Fibroblast of lung (primary cell): Measurements from ENCODE around the gene ABLIM3.

Source experiments
- CTCF ChIP-seq, 2 donors: IDR thresholded peaks in 1 of 2; conservative IDR thresholded peaks in 1 of 2; 1 replicate in 1 of 2; 2 replicates in 1 of 2; pipeline ENCODE4 v1.5.1; 2011 to 2012; ENCODE audit warnings: low read length in 2 of 2, control low read depth in 1 of 2, inconsistent platforms in 1 of 2, low read depth in 1 of 2, mild to moderate bottlenecking in 1 of 2
- EZH2 ChIP-seq: IDR thresholded peaks from 2 replicates; pipeline ENCODE4 v1.5.1; 2012; ENCODE audit warnings: low read length, control low read depth, mild to moderate bottlenecking; ENCODE audit errors: missing control alignments

DNA sequence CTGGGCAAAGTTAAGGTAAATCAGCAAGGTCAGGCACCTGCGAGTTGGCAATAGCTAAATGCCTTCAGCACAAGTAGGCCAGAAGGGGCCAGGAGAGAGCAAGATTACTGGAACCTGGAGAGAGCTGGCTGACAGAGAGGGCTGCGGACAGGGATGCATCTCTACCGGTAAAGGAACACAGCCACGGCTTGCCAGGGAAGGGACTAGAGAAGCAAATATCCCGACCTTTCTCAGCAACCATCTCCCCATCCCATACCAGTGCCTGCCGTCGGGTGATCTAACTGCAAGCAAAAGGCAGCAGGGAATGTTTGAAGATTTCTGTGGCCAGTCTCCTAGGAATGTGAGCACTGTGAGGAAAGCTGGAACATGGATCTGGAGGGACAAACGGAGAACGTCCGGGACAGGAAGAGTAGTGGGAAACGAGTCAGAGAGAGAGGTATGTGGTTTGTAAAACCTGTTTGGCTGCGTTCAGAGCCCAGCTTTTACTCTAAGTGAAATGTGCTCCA is 15.9 kb upstream of the ABLIM3 start:
- TF ChIP-seq CTCF (conservative IDR thresholded peaks at IDR 0.05 in 1 of 2, IDR thresholded peaks at IDR 0.05 in 1 of 2; ENCODE audit: low read depth in 1 of 2, low read length in 2 of 2) (no peak), EZH2 (no peak)
